Erythroblast (primary cell): ENCODE data around the gene MBD5.

Source experiments
- GATA1 ChIP-seq: IDR thresholded peaks from 2 replicates; pipeline ENCODE4 v1.6.1; 2011; ENCODE audit warnings: low read depth, mild to moderate bottlenecking, control low read depth, low read length, moderate library complexity
- POLR2A ChIP-seq: IDR thresholded peaks from 2 replicates; pipeline ENCODE4 v1.6.1; 2011; ENCODE audit warnings: mild to moderate bottlenecking, low read length

- peak; percentile 86 for TF ChIP-seq POLR2A
- TF ChIP-seq GATA1, result no peak
These were observed 506 bp upstream of the MBD5 start, which contains the start of gene ORC4 for GRCh38 chr2:148020111-148021058.
